22Rv1 (cell line): ENCODE data around the gene TBCK.

ENCODE experiments used
- H3K27ac ChIP-seq: fragments of 450-650 bp; 2 replicates; pipeline ENCODE4 v1.5.1; 2017
- ZFX ChIP-seq: fragments of 450-650 bp; IDR thresholded peaks from 2 replicates; pipeline ENCODE4 v1.6.1; 2017; ENCODE audit warnings: antibody characterized with exemption, borderline replicate concordance
- TF ChIP-seq, protein P1 (sequence below): fragments of 450-650 bp; IDR thresholded peaks from 2 replicates; pipeline ENCODE4 v1.5.1; 2017; ENCODE audit warnings: mild to moderate bottlenecking

The TBCK gene

DNA sequence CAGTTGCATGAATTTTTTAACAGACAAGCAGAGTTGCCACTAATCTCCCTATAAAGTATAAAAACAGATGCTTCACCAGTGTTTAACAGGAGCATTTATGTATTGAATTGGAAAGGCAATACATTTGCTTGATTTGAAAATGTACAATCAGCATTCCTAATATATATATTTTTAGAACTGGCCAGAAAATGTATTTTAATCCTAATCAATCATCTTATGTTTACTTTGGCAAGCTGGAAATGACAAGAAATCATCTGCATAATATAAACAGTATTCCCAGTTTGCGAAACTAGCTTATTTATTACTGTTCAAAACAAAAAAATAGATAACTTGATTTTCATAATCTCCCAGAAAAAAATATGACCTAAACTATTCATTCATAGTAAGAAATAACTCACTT lies 123.9 kb downstream of the TBCK start:
- no peak for TF ChIP-seq ZFX
- TF ChIP-seq, protein P1, sequence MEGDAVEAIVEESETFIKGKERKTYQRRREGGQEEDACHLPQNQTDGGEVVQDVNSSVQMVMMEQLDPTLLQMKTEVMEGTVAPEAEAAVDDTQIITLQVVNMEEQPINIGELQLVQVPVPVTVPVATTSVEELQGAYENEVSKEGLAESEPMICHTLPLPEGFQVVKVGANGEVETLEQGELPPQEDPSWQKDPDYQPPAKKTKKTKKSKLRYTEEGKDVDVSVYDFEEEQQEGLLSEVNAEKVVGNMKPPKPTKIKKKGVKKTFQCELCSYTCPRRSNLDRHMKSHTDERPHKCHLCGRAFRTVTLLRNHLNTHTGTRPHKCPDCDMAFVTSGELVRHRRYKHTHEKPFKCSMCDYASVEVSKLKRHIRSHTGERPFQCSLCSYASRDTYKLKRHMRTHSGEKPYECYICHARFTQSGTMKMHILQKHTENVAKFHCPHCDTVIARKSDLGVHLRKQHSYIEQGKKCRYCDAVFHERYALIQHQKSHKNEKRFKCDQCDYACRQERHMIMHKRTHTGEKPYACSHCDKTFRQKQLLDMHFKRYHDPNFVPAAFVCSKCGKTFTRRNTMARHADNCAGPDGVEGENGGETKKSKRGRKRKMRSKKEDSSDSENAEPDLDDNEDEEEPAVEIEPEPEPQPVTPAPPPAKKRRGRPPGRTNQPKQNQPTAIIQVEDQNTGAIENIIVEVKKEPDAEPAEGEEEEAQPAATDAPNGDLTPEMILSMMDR: no peak

DNA sequence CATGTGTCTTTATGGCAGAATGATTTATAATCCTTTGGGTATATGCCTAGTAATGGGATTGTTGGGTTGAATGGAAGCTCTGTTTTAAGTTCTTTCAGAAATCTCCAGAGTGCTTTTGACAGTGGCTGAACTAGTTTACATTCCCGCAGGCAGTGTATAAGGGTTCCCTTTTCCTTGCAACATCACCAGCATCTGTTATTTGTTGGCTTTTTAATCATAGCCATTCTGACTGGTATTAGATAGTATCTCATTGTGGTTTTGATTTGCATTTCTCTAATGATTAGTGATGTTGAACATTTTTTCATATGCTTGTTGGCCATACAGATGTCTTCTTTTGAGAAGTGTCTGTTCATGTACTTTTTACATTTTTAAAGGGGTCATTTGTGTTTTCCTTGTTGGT lies 129.8 kb downstream of the TBCK start:
- TF ChIP-seq, protein P1: no peak
- no peak for TF ChIP-seq ZFX
- H3K27ac ChIP-seq: no peak overlapping the region

More for the DNA sequence above, 123.9 kb downstream of the TBCK start:
- H3K27ac ChIP-seq: no peak overlapping the region

DNA sequence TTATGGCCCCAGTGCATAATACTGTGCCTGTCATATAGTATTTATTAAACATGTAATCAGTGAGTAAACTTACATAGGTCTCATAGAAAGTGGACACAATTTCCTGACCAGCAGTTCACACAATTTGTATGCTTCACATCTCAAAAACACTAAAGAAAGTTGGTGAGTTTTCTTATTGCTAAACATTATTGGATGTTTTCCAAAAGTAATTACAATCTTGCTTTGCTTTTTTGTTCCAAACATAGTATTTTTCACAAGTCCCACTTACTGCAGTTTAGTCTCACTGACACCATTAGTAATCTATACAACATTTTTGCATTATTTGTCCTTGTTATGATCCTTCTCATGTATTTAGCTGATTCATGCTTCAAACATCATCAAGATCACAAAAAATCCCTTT lies 132.5 kb downstream of the TBCK start:
- no peak overlapping the region for H3K27ac ChIP-seq
- TF ChIP-seq, protein P1: no peak
- TF ChIP-seq ZFX: no peak

DNA sequence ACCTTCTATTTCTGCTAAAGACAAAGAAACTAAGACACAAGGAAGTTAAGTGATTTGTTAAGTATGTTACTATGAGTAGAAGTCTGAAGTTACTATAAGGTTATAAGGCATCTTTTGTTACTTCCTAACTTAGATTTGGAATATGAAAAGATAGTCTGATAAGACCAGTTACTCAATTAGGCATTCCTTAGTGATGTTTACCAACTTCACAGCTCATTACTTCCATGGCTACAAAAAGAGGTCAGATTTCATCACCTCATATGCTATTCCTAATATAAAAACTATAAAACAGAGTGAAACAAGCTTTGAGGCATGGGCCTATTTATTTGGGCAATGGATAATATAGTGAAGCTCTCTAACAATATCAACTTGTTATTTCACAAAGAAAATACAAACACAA lies 143.1 kb downstream of the TBCK start:
- TF ChIP-seq, protein P1: no peak
- no peak for TF ChIP-seq ZFX
- H3K27ac ChIP-seq: no peak overlapping the region

DNA sequence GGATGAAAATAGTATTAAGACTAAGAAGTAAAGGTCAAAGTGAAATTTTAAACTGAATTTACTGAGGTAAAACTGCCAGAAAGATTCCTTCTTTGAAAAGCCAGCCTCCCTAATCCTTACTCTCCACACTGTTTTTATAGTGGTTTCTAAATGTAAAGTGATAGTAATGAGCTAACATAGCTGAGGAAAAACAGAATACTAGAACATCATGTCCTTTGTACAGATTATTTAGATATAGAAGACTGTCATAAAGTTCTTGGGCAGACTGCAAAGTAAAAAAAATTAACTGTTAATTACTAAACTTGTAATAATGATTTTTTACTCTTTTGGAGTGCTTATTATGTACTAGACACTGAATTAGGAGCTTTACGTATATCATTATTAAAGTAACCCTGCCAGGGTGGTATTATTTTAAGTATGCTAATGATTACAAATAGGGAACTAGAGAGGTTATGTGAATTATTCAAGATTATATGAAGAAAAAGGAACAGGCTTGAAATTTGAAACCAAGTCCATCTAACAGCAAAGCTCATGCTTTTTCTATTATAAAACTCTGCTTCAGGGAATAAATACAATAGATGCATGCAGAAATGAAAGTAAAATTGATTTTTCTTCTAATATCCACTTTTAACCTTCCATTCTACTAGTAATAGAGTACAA lies 150.5 kb downstream of the TBCK start:
- TF ChIP-seq, protein P1: no peak
- no peak for TF ChIP-seq ZFX
- no peak overlapping the region for H3K27ac ChIP-seq

DNA sequence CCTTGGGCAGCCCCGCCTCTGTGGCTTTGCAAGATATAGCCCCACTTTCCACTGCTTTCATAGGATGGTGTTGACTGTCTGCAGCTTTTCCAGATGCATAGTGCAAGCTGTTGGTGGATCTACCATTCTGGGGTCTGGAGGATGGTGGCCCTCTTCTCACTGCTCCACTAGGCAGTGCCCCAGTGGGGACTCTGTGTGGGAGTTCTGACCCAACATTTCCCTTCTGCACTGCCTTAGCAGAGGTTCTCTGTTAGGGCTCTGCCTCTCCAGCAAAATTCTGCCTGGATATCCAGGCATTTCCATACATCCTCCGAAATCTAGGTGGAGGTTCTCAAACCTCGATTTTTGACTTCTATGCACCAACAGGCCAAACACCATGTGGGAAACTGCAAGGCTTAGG lies 153.7 kb downstream of the TBCK start:
- no peak for TF ChIP-seq ZFX
- TF ChIP-seq, protein P1: no peak
- no peak overlapping the region for H3K27ac ChIP-seq

DNA sequence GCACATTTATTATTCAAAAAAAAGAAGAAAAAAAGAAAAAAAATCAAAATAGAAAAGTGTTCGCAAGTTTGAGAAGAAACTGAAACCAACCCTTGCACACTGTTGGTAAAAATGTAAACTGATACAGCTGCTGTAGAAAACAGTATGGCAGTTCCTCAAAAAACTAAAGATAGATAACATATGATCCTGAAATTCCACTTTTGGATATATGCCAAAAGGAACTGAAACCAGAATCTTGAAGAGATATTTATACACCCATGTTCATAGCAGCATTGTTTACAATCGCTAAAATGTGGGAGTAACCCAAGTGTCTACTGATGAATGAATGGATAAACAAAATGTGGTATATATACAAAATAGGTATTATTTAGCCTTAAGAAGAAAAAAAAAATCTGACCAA lies 155.4 kb downstream of the TBCK start:
- TF ChIP-seq, protein P1: no peak
- no peak for TF ChIP-seq ZFX
- no peak overlapping the region for H3K27ac ChIP-seq
